Loucy (cell line): ENCODE measurements around the gene EPB41L3.
A peak's percentile ranks its signal among the peaks of the same experiment; 100 is the strongest.

Source experiments
- H2AFZ ChIP-seq: fragments of 200-600 bp; sonication (generic); 2 replicates; pipeline ENCODE4 v1.6.0; 2016; ENCODE audit warnings: antibody characterized with exemption, mild to moderate bottlenecking, low read length, moderate library complexity
- H3F3A ChIP-seq: fragments of 200-600 bp; 2 replicates; pipeline ENCODE4 v1.6.0; 2016; ENCODE audit warnings: antibody characterized with exemption, low read depth, mild to moderate bottlenecking
- H3K27me3 ChIP-seq: fragments of 200-600 bp; sonication (generic); 2 replicates; pipeline ENCODE4 v1.6.1; 2014; ENCODE audit warnings: low read length, mild to moderate bottlenecking; ENCODE audit not compliant: insufficient read depth, poor library complexity, severe bottlenecking
- H3K36me3 ChIP-seq: fragments of 200-600 bp; sonication (generic); 2 replicates; pipeline ENCODE4 v1.6.1; 2016; ENCODE audit warnings: low read length; ENCODE audit not compliant: insufficient read depth
- H3K4me1 ChIP-seq: fragments of 200-600 bp; sonication (generic); 2 replicates; pipeline ENCODE4 v1.5.1; 2014; ENCODE audit warnings: low read length, mild to moderate bottlenecking; ENCODE audit not compliant: insufficient read depth, poor library complexity, severe bottlenecking
- H3K4me2 ChIP-seq: fragments of 200-600 bp; sonication (generic); 2 replicates; pipeline ENCODE4 v1.6.0; 2014; ENCODE audit warnings: antibody characterized with exemption, low read length, low read depth, mild to moderate bottlenecking; ENCODE audit not compliant: poor library complexity, severe bottlenecking
- H3K4me3 ChIP-seq: fragments of 200-600 bp; sonication (generic); 2 replicates; pipeline ENCODE4 v1.5.1; 2014; ENCODE audit warnings: low read length, mild to moderate bottlenecking, mixed read lengths; ENCODE audit not compliant: poor library complexity, severe bottlenecking
- H3K79me2 ChIP-seq: fragments of 200-600 bp; sonication (generic); 2 replicates; pipeline ENCODE4 v1.6.1; 2014; ENCODE audit warnings: low read length; ENCODE audit not compliant: insufficient read depth
- H3K9ac ChIP-seq: fragments of 200-600 bp; sonication (generic); 2 replicates; pipeline ENCODE4 v1.6.0; 2014; ENCODE audit warnings: mild to moderate bottlenecking, low read depth, low read length, moderate library complexity; ENCODE audit not compliant: poor library complexity, severe bottlenecking
- H3K9me2 ChIP-seq: fragments of 200-600 bp; sonication (generic); replicated peaks from 2 replicates; pipeline ENCODE4 v1.6.1; 2016; ENCODE audit warnings: low read depth, low read length, mixed read lengths
- H3K9me3 ChIP-seq: fragments of 200-600 bp; sonication (generic); 2 replicates; pipeline ENCODE4 v1.6.1; 2014; ENCODE audit warnings: mild to moderate bottlenecking, antibody characterized with exemption, low read length, low read depth; ENCODE audit not compliant: insufficient read depth
- H4K20me1 ChIP-seq: fragments of 200-600 bp; sonication (generic); 2 replicates; pipeline ENCODE4 v1.6.0; 2014; ENCODE audit warnings: antibody characterized with exemption, low read length, mild to moderate bottlenecking; ENCODE audit not compliant: insufficient read depth, poor library complexity, severe bottlenecking
- CTCF ChIP-seq: fragments of 200-600 bp; sonication (generic); conservative IDR thresholded peaks from 2 replicates; pipeline ENCODE4 v1.5.1; 2014; ENCODE audit warnings: mild to moderate bottlenecking, antibody characterized with exemption, low read length
- EZH2phosphoT487 ChIP-seq: fragments of 200-600 bp; IDR thresholded peaks from 2 replicates; pipeline ENCODE4 v1.6.1; 2018; ENCODE audit warnings: antibody characterized with exemption, mild to moderate bottlenecking, moderate library complexity, borderline replicate concordance

The EPB41L3 gene

GRCh38 chr18:5456577-5457461, 87.0 kb downstream of the EPB41L3 start:
- no peaks in the 10 kb centered on the region for H3K79me2 ChIP-seq
- H4K20me1 ChIP-seq = no peaks in the 10 kb centered on the region
- 0 out of 2 replicates have a peak, but pooled peaks have one; percentile 11 for TF ChIP-seq CTCF
- TF ChIP-seq EZH2phosphoT487 = no peak
- no peaks in the 10 kb centered on the region for H3K9me2 ChIP-seq
- no peaks in the 10 kb centered on the region for H3F3A ChIP-seq
- H3K4me2 ChIP-seq = no peak overlapping the region
- H3K36me3 ChIP-seq = no peaks in the 10 kb centered on the region
- no peak overlapping the region for H3K9ac ChIP-seq
- no peaks in the 10 kb centered on the region for H3K27me3 ChIP-seq
- H2AFZ ChIP-seq = no peak overlapping the region
- H3K4me1 ChIP-seq = no peaks in the 10 kb centered on the region
- H3K9me3 ChIP-seq = no peaks in the 10 kb centered on the region
- no peak overlapping the region for H3K4me3 ChIP-seq

- no peaks in the 10 kb centered on the region for H3K9me3 ChIP-seq
- H3K4me2 ChIP-seq = no peak overlapping the region
- H3K27me3 ChIP-seq = no peaks in the 10 kb centered on the region
- H3K9me2 ChIP-seq = no peaks in the 10 kb centered on the region
- no peaks in the 10 kb centered on the region for H3K4me1 ChIP-seq
- no peaks in the 10 kb centered on the region for H3K79me2 ChIP-seq
- no peaks in the 10 kb centered on the region for H3K36me3 ChIP-seq
- no peak for TF ChIP-seq CTCF
- TF ChIP-seq EZH2phosphoT487 = no peak
- no peaks in the 10 kb centered on the region for H4K20me1 ChIP-seq
- no peak overlapping the region for H3K4me3 ChIP-seq
- H3F3A ChIP-seq = no peaks in the 10 kb centered on the region
- no peak overlapping the region for H2AFZ ChIP-seq
- no peak overlapping the region for H3K9ac ChIP-seq
Measured at GRCh38 chr18:5455674-5456073, 88.1 kb downstream of the EPB41L3 start.

GRCh38 chr18:5452943-5453443, 90.8 kb downstream of the EPB41L3 start:
- H3K9me3 ChIP-seq = no peaks in the 10 kb centered on the region
- no peak overlapping the region for H3K4me2 ChIP-seq
- no peaks in the 10 kb centered on the region for H3K4me1 ChIP-seq
- H3K9ac ChIP-seq = no peak overlapping the region
- no peaks in the 10 kb centered on the region for H3F3A ChIP-seq
- no peaks in the 10 kb centered on the region for H3K9me2 ChIP-seq
- no peak overlapping the region for H3K4me3 ChIP-seq
- H3K36me3 ChIP-seq = no peaks in the 10 kb centered on the region
- H4K20me1 ChIP-seq = no peaks in the 10 kb centered on the region
- H3K79me2 ChIP-seq = no peaks in the 10 kb centered on the region
- no peak overlapping the region for H2AFZ ChIP-seq
- TF ChIP-seq CTCF = no peak
- no peaks in the 10 kb centered on the region for H3K27me3 ChIP-seq
